Vagina (tissue), 2 donors: Measurements from ENCODE around the gene ANKRD39.

Experiments used
- CTCF ChIP-seq, 3 experiments: fragments of 450-650 bp in 2 of 3; fragments of 200-600 bp in 1 of 3; sonication (generic) in 1 of 3; IDR thresholded peaks; one replicate each; pipeline ENCODE4 v1.5.1; 2017 to 2019; ENCODE audit warnings: antibody characterized with exemption in 3 of 3, mild to moderate bottlenecking in 2 of 3, moderate library complexity in 2 of 3
- POLR2AphosphoS5 ChIP-seq, 2 donors: sonication (generic); formaldehyde crosslinking; IDR thresholded peaks; one replicate each; pipeline ENCODE4 v1.9.0; 2017; ENCODE audit warnings: antibody characterized with exemption in 2 of 2, mild to moderate bottlenecking in 2 of 2, low read depth in 1 of 2; ENCODE audit not compliant: insufficient read depth in 1 of 2

DNA sequence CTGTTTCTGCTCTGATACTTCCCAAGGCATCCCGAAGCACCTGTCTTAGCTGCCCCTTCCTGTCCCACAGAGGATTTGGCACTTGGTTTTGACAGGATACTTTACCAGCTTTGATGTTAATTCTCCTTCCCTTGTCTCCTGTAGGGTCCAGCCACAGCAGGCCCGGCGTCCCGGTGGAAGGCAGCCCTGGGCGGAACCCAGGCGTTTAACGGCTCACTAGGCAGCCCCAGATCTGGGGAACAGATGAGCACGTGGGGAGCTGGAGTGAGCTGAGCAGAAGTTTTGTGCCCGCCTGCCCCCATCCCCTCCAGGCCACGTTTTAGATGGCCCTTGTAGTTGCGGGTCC lies 25.4 kb downstream of the ANKRD39 start:
- TF ChIP-seq POLR2AphosphoS5 (IDR thresholded peaks at IDR 0.05; ENCODE audit: insufficient read depth in 1 of 2, low read depth in 1 of 2) (no peak), CTCF (IDR thresholded peaks at IDR 0.05) (no peak)
